Osteocyte (in vitro differentiated cells): ENCODE data around the gene LRP1-AS. TPM values are rescaled to one million over a fixed set of nuclear protein-coding genes. Genes with fewer than 3 reads are reported as not detected.

Experiments
- DNase-seq: peaks from one replicate; pipeline ENCODE4 v3.0.0; 2021; ENCODE audit warnings: mixed read lengths; ENCODE audit not compliant: unreplicated experiment; ENCODE audit errors: extremely low spot score
- H3K27ac Mint-ChIP-seq: one replicate; pipeline ENCODE4 v1.8.0; 2021; ENCODE audit warnings: mild to moderate bottlenecking, mixed read lengths; ENCODE audit not compliant: unreplicated experiment
- H3K27me3 Mint-ChIP-seq: one replicate; pipeline ENCODE4 v1.8.0; 2021; ENCODE audit warnings: mixed read lengths; ENCODE audit not compliant: unreplicated experiment
- H3K36me3 Mint-ChIP-seq: one replicate; pipeline ENCODE4 v1.8.0; 2021; ENCODE audit warnings: mixed read lengths; ENCODE audit not compliant: unreplicated experiment
- H3K4me1 Mint-ChIP-seq: one replicate; pipeline ENCODE4 v1.8.0; 2021; ENCODE audit warnings: mixed read lengths; ENCODE audit not compliant: unreplicated experiment
- H3K4me3 Mint-ChIP-seq: one replicate; pipeline ENCODE4 v1.8.0; 2021; ENCODE audit warnings: mild to moderate bottlenecking, moderate library complexity, mixed read lengths; ENCODE audit not compliant: unreplicated experiment
- H3K9me3 Mint-ChIP-seq: one replicate; pipeline ENCODE4 v1.8.0; 2021; ENCODE audit warnings: mixed read lengths; ENCODE audit not compliant: unreplicated experiment
- total RNA-seq: library from RNA; stranded (reverse); gene quantifications from 2 replicates; pipeline ENCODE4 v1.2.1, GENCODE V29; 2021
- TF ChIP-seq, protein P1 (sequence below): fragments of 200-600 bp; sonication (generic); IDR thresholded peaks from 2 replicates; pipeline ENCODE4 v1.5.0; 2021; ENCODE audit warnings: antibody characterized with exemption, mild to moderate bottlenecking, moderate library complexity

LRP1-AS gene
- total RNA-seq, 1 donor from 2014 or later = not detected

DNA sequence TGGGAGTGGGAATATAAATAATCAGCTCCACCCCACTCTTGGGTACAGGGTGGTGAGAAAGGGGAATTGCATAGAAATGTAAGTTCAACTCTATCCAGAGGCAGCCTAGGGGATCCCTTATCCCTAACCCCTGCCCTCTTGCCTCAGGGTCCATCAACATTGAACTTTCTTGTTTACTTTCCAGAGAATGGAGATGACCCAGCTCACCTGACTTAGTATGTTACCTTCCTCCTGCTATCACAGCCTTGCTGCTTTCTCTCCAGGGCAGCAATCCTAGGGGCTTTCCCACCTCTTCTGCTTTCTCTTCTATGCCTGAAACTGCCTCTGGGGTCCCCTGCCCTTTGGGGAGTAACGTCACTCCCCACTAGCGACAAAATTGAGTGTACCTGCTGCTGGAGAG is 16.5 kb downstream of the LRP1-AS start:
- no peak for DNase-seq
- H3K36me3 Mint-ChIP-seq = peaks cover 7% of the 10 kb centered on the region
- TF ChIP-seq, protein P1, sequence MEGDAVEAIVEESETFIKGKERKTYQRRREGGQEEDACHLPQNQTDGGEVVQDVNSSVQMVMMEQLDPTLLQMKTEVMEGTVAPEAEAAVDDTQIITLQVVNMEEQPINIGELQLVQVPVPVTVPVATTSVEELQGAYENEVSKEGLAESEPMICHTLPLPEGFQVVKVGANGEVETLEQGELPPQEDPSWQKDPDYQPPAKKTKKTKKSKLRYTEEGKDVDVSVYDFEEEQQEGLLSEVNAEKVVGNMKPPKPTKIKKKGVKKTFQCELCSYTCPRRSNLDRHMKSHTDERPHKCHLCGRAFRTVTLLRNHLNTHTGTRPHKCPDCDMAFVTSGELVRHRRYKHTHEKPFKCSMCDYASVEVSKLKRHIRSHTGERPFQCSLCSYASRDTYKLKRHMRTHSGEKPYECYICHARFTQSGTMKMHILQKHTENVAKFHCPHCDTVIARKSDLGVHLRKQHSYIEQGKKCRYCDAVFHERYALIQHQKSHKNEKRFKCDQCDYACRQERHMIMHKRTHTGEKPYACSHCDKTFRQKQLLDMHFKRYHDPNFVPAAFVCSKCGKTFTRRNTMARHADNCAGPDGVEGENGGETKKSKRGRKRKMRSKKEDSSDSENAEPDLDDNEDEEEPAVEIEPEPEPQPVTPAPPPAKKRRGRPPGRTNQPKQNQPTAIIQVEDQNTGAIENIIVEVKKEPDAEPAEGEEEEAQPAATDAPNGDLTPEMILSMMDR = no peak
- H3K4me1 Mint-ChIP-seq = peaks cover 76% of the 10 kb centered on the region
- H3K27ac Mint-ChIP-seq = peak overlapping the region; percentile 86
- H3K4me3 Mint-ChIP-seq = peak overlapping the region; percentile 89
- no peaks in the 10 kb centered on the region for H3K9me3 Mint-ChIP-seq
- no peaks in the 10 kb centered on the region for H3K27me3 Mint-ChIP-seq

DNA sequence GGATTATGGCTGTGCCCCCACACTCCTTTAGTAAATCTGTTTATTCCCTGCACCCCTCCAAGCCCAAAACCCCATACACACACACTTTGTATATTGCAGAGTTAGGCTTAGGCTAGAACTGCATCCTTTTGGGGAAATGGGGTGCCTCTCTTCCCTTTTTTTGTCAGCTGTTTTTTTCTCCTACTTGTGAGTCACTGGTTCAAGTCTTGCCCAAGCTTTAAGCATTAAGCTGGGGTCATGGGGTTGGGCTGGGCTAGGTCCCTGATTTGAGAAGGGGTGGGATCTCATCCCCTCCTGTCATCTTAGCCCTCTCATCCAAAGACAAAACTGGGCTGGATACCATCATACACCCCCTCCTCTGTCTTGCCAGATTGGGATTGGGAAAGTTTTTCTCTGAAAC is 17.5 kb downstream of the LRP1-AS start:
- Mint-ChIP-seq H3K36me3 (peaks cover 5% of the 10 kb centered on the region), H3K4me1 (peaks cover 65% of the 10 kb centered on the region), H3K4me3 (peak overlapping the region; percentile 89), H3K27me3 (no peaks in the 10 kb centered on the region), H3K9me3 (no peaks in the 10 kb centered on the region), H3K27ac (peak overlapping the region; percentile 86)
- no peak for DNase-seq
- TF ChIP-seq, protein P1 = no peak

DNA sequence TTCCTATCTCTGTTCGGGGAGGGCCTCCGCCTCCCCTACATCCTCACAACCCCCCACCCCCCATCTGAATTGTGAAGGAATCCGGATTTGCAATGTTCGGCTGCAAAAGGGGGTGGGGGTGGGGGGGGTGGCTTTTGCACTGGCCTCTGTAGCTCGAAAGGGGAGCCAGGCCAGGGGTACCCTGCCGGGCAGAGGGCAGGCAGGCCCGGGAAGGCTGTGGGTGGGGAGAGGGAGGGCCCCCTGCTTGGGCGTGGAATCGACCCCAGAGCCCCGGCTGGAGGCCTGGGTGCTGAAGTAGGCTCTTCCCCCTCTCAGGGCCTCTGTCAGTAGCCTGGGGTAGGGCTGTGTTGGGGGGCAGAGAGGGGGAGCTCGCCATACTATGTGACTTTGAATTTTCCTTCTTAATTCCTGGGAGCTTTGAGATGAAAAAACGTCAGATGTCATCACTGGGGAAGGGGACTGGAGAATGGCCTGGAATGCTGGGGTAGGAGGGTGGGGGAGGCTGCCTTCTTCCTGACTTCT is 18.0 kb downstream of the LRP1-AS start:
- peaks cover 60% of the 10 kb centered on the region for H3K4me1 Mint-ChIP-seq
- peak overlapping the region; percentile 86 for H3K27ac Mint-ChIP-seq
- H3K9me3 Mint-ChIP-seq = no peaks in the 10 kb centered on the region
- H3K36me3 Mint-ChIP-seq = peaks cover 4% of the 10 kb centered on the region
- no peak for DNase-seq
- TF ChIP-seq, protein P1 = no peak
- peak overlapping the region; percentile 89 for H3K4me3 Mint-ChIP-seq
- H3K27me3 Mint-ChIP-seq = no peaks in the 10 kb centered on the region

DNA sequence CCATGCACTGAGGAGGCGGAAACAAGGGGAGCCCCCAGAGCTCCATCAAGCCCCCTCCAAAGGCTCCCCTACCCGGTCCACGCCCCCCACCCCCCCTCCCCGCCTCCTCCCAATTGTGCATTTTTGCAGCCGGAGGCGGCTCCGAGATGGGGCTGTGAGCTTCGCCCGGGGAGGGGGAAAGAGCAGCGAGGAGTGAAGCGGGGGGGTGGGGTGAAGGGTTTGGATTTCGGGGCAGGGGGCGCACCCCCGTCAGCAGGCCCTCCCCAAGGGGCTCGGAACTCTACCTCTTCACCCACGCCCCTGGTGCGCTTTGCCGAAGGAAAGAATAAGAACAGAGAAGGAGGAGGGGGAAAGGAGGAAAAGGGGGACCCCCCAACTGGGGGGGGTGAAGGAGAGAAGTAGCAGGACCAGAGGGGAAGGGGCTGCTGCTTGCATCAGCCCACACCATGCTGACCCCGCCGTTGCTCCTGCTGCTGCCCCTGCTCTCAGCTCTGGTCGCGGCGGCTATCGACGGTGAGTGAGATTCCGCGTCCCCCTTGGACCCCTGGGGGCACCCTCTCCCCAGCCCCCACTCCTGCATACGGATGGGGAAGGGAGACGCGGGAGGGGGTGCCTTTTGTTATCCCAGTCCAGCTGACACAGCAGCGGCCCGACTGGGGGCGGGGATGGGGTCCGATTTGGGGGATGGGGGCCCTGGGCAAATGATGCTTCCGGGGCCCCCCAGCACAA is 18.7 kb downstream of the LRP1-AS start:
- Mint-ChIP-seq H3K27ac (peak overlapping the region; percentile 68), H3K27me3 (no peaks in the 10 kb centered on the region), H3K4me3 (peak overlapping the region; percentile 89), H3K9me3 (no peaks in the 10 kb centered on the region), H3K4me1 (peaks cover 55% of the 10 kb centered on the region), H3K36me3 (peaks cover 4% of the 10 kb centered on the region)
- TF ChIP-seq, protein P1 = no peak
- DNase-seq = no peak

DNA sequence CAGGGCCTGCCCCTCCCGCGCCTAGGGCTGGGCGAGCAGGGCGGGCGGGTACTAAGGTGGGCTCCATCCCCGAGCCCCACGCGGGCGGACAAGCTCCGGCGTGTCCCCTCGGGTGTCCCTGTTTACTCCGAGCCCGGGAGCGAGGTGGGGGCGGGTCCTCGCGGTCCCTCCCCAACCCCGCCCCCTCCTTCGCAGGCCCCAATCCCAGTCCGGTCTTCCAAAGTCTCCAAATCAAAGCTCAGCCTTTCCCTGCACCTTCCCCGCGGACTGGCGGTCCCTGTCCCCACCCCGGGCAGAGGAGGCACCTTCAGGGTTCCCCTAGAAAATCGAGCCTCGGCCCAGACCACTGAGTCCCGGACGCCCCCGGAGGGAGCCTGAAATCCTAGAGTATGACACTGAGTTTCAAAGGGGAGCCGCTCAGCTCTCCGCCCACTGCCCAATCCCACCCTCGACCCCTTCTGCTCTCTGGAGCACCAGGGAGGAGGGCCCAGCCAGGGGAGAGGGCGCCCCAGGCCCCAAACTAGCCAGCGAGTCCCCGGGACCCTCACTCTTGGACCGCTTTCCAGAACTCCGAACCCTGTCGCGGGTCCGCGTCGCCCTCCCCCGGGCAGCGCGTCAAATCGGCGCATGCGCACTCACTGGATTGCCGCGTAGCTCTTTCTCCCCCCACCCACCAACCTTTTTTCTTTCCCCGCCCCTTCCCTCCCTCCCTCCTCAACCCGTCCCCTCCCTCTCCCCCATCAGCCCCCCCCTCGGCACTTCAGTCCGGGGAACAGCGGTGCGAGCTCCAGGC is 19.5 kb downstream of the LRP1-AS start, which contains the start of gene LRP1:
Gene LRP1 (plus strand): TSS at position 758 of the 793 bp plus-strand sequence. CDS start 482 bp downstream, outside the sequence.
- DNase-seq = peak; percentile 94
- peaks cover 48% of the 10 kb centered on the region for H3K4me1 Mint-ChIP-seq
- no peaks in the 10 kb centered on the region for H3K27me3 Mint-ChIP-seq
- H3K36me3 Mint-ChIP-seq = peaks cover 4% of the 10 kb centered on the region
- H3K27ac Mint-ChIP-seq = peak within 1 kb of the TSS; percentile 87
- H3K9me3 Mint-ChIP-seq = no peaks in the 10 kb centered on the region
- TF ChIP-seq, protein P1 = no peak
- H3K4me3 Mint-ChIP-seq = peak within 1 kb of the TSS; percentile 89
